ENCODE measurements around the gene LBP. TPM values are rescaled to one million over a fixed set of nuclear protein-coding genes. Genes with fewer than 3 reads are reported as not detected.
"Not testable (repeated sequence)": the region's sequence is repeated elsewhere in the genome, so short reads cannot be mapped to it uniquely, and the experiment has no call there.

The LBP gene
- total RNA-seq, 1 donor from 2014 or later: 3.9 TPM

GRCh38 chr20:38350879-38351775 lies 4.8 kb downstream of the LBP start:
- no peak for DNase-seq (ENCODE audit: low spot score)

- peak; percentile 68 for DNase-seq (ENCODE audit: low spot score)
These were observed 7.0 kb downstream of the LBP start for GRCh38 chr20:38353316-38353715.

DNA sequence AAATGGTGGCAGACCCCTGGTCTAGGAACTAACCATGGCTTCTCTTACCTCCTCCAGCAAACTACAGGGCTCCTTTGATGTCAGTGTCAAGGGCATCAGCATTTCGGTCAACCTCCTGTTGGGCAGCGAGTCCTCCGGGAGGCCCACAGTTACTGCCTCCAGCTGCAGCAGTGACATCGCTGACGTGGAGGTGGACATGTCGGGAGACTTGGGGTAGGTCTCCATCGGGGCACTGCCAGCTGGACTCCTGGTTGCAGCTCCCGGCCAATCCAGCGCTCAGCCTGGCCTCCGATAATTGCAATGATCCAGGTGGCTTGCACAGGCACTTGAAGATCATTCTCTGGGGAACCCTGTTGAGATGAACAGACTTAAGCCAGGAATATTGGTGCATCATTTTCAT lies 7.9 kb downstream of the LBP start:
- DNase-seq (ENCODE audit: low spot score): no peak

DNA sequence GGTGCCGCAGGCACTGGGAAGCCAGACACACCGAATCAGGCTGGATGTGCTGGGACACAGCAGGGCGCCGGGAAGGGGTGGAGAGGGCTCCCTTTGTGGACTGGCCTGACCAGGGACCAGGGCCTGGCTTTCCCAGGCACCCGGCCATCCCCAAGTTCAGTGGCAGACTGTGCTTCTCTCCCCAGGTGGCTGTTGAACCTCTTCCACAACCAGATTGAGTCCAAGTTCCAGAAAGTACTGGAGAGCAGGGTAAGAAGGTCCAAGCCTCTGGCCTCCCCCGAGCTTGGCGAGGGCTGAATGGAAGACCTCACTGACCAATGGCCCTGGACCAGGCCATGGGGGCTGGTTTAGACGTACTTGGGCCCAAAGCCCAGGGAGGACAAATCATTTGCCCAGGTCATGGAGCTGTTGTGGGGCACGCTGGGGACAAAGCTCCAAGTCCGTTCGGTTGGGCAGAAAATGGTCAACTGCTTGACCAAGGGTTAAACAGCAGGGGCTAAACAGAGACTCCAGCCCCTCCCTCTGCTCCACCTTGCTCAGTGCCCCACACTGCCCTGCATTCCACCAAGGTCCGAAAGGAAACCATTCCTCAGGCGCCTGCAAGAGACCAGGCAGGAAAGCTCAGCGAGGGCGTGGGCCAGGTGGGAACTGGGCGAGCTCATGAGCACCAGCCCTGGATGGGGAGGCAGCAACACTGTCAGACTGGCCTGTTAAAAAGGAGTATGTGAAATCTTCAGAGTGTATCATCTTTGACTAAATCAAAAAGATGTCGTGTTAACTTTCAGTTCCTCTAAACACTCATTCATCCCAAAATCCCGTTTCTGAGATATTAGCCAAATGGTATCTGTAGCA lies 9.1 kb downstream of the LBP start:
- no peak for DNase-seq (ENCODE audit: low spot score)

DNA sequence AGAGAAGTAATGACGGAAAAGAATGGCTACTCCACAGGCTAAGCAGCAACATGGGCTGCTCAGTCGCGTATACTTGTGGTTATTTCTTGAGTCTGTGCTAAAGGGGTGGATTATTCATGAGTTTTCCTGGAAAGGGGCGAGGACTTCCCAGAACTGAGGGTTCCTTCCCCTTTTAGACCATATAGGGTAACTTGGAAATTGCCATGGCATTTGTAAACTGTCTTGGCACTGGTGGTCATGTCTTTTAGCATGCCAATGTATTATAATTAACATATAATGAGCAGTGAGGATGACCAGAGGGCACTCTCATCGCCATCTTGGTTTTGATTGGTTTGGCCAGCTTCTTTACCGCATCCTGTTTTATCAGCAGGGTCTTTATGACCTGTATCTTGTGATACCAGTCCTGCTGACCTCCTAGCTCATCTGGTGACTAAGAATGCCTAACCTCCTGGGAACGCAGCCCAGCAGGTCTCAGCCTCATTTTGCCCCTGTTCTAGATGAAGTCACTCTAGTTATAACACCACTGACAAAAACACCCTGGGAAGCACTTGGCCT lies 11.4 kb downstream of the LBP start:
- no peak for DNase-seq (ENCODE audit: low spot score)

GRCh38 chr20:38358556-38358955 lies 12.3 kb downstream of the LBP start:
- DNase-seq (ENCODE audit: low spot score): no peak

- no peak for DNase-seq (ENCODE audit: low spot score)
These were observed 16.9 kb downstream of the LBP start for GRCh38 chr20:38363004-38363747.

GRCh38 chr20:38369389-38369788 lies 23.1 kb downstream of the LBP start:
- DNase-seq (ENCODE audit: low spot score): no peak

GRCh38 chr20:38372806-38373205 lies 26.5 kb downstream of the LBP start:
- DNase-seq (ENCODE audit: low spot score): peak; percentile 31

DNA sequence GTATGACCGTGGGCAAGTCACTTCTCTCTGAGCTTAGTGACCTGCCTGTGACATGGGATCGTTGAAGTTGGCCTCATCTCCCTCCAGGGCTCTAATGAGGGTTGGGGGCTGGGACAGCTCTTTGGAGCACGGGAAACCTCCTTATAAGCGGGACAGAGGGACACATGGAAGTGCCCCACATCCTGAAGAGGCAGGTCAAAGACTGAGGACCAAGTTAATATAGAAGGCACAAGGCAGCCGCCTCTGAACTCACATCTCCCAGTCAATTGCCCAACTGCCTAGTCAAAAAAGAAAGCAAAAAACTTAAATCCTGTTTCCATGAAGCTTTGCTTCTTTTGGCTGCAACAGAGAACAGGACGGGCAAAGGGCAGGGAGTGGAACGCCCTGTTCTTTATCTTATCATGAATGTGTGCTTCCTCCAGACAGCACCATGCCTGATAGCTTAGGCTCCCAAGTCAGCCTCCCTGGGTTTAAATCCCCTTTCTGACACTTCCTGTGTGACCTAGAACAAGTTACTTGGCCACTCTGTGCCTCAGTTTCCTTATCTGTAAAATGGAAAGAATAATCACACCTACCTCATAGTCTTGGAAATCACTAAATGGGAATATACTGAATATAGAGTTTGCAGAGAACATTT lies 27.1 kb downstream of the LBP start:
- peak; percentile 79 for DNase-seq (ENCODE audit: low spot score)

DNA sequence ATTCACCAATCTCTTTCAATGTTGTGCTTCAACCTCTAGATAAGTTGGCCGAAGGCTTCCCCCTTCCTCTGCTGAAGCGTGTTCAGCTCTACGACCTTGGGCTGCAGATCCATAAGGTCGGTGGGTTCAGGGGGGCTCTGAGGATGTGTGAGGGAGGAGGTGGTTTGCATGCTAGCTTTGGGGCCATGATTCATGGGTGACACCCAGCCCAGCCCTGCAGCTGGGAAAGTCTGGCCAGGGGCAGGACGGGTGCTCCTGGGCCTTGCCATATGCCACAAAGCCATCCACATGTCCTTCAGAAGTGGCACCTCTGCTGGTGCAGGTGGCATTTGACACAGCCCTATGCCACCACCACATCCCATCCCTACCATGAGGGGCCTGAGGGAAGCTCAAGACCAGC lies 27.6 kb downstream of the LBP start:
- DNase-seq (ENCODE audit: low spot score): no peak

DNA sequence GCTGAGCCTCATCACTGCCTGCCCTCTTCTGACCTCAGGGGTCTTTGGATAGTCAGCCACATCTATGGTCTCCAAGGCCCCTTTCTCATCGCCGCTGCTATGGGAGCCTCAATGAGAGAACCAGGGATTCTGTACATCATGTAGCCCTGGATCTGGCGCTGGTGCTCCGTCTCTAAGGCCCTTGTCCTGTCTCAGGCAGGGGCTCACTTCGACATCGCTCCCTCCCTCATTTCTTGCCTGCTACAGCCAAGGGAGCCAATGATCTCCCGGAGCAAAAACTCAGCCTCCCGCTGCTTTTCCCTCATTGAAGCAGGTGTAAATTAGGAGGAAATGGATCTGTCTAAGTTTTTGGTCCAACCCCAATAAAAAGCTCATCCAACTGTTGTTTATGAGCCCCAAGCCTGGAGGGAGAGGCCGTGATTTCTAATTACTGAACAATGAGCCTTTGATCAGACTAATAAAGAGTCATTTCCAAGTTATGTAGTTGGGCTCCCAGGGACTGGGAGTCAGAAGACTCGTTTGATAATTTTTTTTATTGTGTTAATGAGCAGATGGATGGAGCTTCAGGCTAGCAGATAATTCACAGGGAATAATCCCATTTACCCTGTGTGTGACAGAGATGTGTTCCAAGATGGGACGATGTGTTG lies 30.9 kb downstream of the LBP start:
- DNase-seq (ENCODE audit: low spot score): no peak

GRCh38 chr20:38377838-38378237 lies 31.6 kb downstream of the LBP start:
- not testable (repeated sequence) for DNase-seq (ENCODE audit: low spot score)

DNA sequence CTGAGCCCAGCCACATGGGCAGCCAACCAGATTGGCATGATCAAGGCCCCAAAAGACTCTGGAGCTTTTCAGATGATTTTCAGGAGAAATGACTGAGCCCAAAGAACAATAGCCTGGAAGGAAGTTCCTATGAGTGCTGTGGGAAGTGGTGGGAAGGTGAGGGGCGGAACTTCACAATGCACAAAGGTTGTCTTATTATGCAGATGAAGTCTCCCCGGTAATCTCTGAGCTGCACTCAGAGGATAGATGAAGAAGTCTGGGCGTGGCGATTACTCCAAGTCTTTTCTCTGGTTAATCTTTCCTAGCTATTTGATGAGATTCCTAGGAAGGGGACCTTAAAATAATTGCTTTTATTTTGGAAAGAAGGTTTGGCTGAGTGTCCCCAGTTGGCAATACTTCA lies 36.9 kb downstream of the LBP start:
- no peak for DNase-seq (ENCODE audit: low spot score)

- no peak for DNase-seq (ENCODE audit: low spot score)
These were observed 39.7 kb downstream of the LBP start for GRCh38 chr20:38386004-38386403.

DNA sequence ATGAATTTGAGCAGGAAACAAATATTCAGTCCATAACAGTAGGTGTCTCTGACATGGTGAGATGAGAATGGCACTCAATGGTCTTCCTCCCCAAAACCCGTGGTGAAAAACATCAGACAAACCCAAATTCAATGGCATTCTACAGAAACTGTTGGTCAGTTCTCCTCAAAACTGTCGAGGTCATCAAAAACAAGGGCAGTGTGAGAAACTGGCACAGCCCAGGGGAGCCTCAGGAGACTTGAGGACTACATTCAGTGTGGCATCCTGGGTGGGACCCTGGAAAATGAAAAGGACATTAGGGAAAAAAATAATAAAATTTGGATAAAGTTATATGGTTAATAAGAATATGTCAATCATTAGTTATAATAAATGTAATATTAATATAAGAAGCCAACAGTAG lies 40.6 kb downstream of the LBP start:
- DNase-seq (ENCODE audit: low spot score): no peak

DNA sequence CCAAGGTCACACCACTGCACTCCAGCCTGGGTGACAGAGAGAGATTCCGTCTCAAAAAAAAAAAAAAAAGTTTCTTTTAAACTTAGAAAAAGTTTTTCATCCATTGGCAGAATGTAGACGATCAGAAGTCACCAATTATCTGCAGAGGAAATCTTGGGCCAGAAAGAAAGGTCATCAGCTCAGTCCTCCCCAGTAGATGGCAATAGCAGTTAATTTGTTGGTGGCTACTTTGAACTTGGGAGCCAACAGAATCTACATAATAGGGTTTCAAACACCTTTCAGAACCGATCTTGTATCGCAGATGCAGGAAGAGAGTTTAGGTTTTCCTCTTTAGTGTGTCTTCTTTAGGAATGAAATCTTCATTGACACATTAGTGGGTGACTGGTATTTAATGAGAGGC lies 41.7 kb downstream of the LBP start:
- no peak for DNase-seq (ENCODE audit: low spot score)

- DNase-seq (ENCODE audit: low spot score): no peak
These were observed 46.1 kb downstream of the LBP start for GRCh38 chr20:38392356-38392755.

- no peak for DNase-seq (ENCODE audit: low spot score)
These were observed 47.0 kb downstream of the LBP start for GRCh38 chr20:38393259-38393658.

DNA sequence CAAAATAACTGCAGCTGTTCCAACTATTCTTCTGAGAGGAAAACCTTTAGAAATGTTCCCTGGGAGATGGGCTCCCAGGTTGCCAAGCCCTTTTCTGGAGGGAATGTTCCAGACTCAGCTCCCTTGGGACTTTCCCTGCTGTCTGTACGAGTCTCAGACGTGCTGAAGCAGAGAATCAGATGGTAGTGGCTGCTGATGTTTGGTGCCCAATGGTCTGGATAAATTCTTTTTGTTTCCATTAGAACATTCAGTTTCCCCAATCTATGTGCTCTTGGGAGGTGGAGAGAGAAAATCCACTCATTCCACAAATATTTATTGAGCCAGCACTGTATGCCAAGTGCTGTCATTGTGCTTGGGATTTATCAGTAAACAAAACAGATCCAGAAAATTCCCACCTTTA lies 48.9 kb downstream of the LBP start:
- DNase-seq (ENCODE audit: low spot score): no peak

Measured in umbilical cord (tissue), 2 donors.